Motor neuron (in vitro differentiated cells): ENCODE measurements around the gene PHLDB2. TPM values are rescaled to one million over a fixed set of nuclear protein-coding genes. Genes with fewer than 3 reads are reported as not detected.

Experiments used
- ATAC-seq, 8 experiments: fragments of 200-7000 bp; cut with Tn5 transposase; replicated peaks in 6 of 8; 2 replicates each; pipeline ENCODE4 v1.8.0; 2021; ENCODE audit warnings: mild to moderate bottlenecking in 8 of 8, moderate library complexity in 8 of 8
- H3K27ac ChIP-seq, 2 donors: fragments of 250-450 bp; sonication (Bioruptor Pico); 2 replicates each; pipeline ENCODE4 v1.9.0; 2021; ENCODE audit warnings: antibody characterized with exemption in 2 of 2, mild to moderate bottlenecking in 2 of 2, moderate library complexity in 1 of 2
- H3K4me1 ChIP-seq, 2 donors: fragments of 250-450 bp; sonication (Bioruptor Pico); replicated peaks in 1 of 2; 2 replicates each; pipeline ENCODE4 v1.6.1; 2021; ENCODE audit warnings: antibody characterized with exemption in 2 of 2, mild to moderate bottlenecking in 2 of 2, moderate library complexity in 1 of 2
- H3K4me3 ChIP-seq, 5 donors: fragments of 250-450 bp; sonication (Bioruptor Pico); 2 replicates each; pipeline ENCODE4 v1.9.0; 2021; ENCODE audit warnings: antibody characterized with exemption in 5 of 5, mild to moderate bottlenecking in 5 of 5, moderate library complexity in 4 of 5
- WGBS, 10 experiments: fragments of 450-650 bp; shearing (Covaris generic); methylation state at CpG; one replicate each; pipeline ENCODE4 v1.0.0; 2022; 5-methylcytosine and 5-hydroxymethylcytosine counted together
- in situ Hi-C, 9 experiments: fragments of 400-800 bp; cut with MboI; loops; one replicate each; pipeline ENCODE4 v1.15.0; 2021; ENCODE audit warnings: low sequenced_read_pairs in 9 of 9, low pct_unique_long_range_greater_than_20kb in 2 of 9; ENCODE audit not compliant: unreplicated experiment in 9 of 9
- total RNA-seq, 8 experiments: library from RNA; unstranded; fragments of 300-600 nt; gene quantifications; 2 replicates each; pipeline versions ENCODE4 v1.2.3 to v1.2.4, GENCODE V29; 2022

Gene PHLDB2
- total RNA-seq, 8 experiments from 2014 or later, result 2.1 to 37.1 (median 4.3) TPM

GRCh38 chr3:111943533-111943932 is 84.5 kb downstream of the PHLDB2 start:
- no peak overlapping the region for H3K4me3 ChIP-seq
- in situ Hi-C loops, result no loop called here
- H3K27ac ChIP-seq, result no peak overlapping the region
- ATAC-seq, result no peak
- WGBS, 10 experiments, result 60 to 100% (median 88%) methylated on average over 1 to 2 of the region's 2 CpGs
- H3K4me1 ChIP-seq, result peaks cover 11 to 13% of the 10 kb centered on the region in 2 donors

GRCh38 chr3:111944372-111944771 is 85.3 kb downstream of the PHLDB2 start:
- no peak overlapping the region for H3K4me3 ChIP-seq
- in situ Hi-C loops, result no loop called here
- no peak overlapping the region for H3K27ac ChIP-seq
- WGBS, 10 experiments, result 87 to 100% (median 95%) methylated on average over 2 to 4 of the region's 4 CpGs; no CpG with 5 or more reads in 4 of the 10 experiments
- peaks cover 11 to 13% of the 10 kb centered on the region in 2 donors for H3K4me1 ChIP-seq
- no peak for ATAC-seq

GRCh38 chr3:111947231-111947630 is 88.2 kb downstream of the PHLDB2 start:
- no peak overlapping the region for H3K4me3 ChIP-seq
- no peak overlapping the region for H3K27ac ChIP-seq
- peak in 7 of 8 experiments; percentile 19 to 93 (median 46) for ATAC-seq
- peaks cover 11 to 13% of the 10 kb centered on the region in 2 donors for H3K4me1 ChIP-seq
- in situ Hi-C loops, result no loop called here
- 0 to 50% (median 6%) methylated on average over 1 of the region's 1 CpG; no CpG with 5 or more reads in 2 of the 10 experiments for WGBS, 10 experiments

- peaks cover 11 to 13% of the 10 kb centered on the region in 2 donors for H3K4me1 ChIP-seq
- WGBS, 10 experiments, result 45 to 100% (median 81%) methylated on average over 2 to 9 of the region's 9 CpGs
- no peak overlapping the region for H3K4me3 ChIP-seq
- no peak overlapping the region for H3K27ac ChIP-seq
- in situ Hi-C loops, result no loop called here
- peak in 4 of 8 experiments; percentile 24 to 58 (median 38) for ATAC-seq
These were observed 89.7 kb downstream of the PHLDB2 start for GRCh38 chr3:111948786-111949185.

GRCh38 chr3:111949712-111950111 is 90.6 kb downstream of the PHLDB2 start:
- H3K4me3 ChIP-seq, result no peak overlapping the region
- H3K4me1 ChIP-seq, result peaks cover 11 to 13% of the 10 kb centered on the region in 2 donors
- no peak for ATAC-seq
- 71 to 100% (median 90%) methylated on average over 1 to 3 of the region's 3 CpGs for WGBS, 10 experiments
- in situ Hi-C loops, result loop anchor here in 6 of 9 experiments (25.0 kb wide), 1 partner anchor 237 kb away; no protein-coding TSS in a partner anchor
- H3K27ac ChIP-seq, result no peak overlapping the region

- no peak for ATAC-seq
- Histone ChIP-seq H3K4me1 (peaks cover 11 to 13% of the 10 kb centered on the region in 2 donors), H3K27ac (no peak overlapping the region), H3K4me3 (no peak overlapping the region)
- in situ Hi-C loops, result loop anchor here in 6 of 9 experiments (25.0 kb wide), 1 partner anchor 239 kb away; no protein-coding TSS in a partner anchor
- 75 to 100% (median 92%) methylated on average over 1 to 2 of the region's 2 CpGs; no CpG with 5 or more reads in 1 of the 10 experiments for WGBS, 10 experiments
These were observed 92.0 kb downstream of the PHLDB2 start for GRCh38 chr3:111951032-111951431.

GRCh38 chr3:111952086-111952485 is 93.0 kb downstream of the PHLDB2 start:
- no peak for ATAC-seq
- in situ Hi-C loops, result loop anchor here in 6 of 9 experiments (25.0 kb wide), 1 partner anchor 240 kb away; no protein-coding TSS in a partner anchor
- Histone ChIP-seq H3K4me1 (peaks cover 12 to 21% of the 10 kb centered on the region in 2 donors), H3K4me3 (no peak overlapping the region), H3K27ac (no peak overlapping the region)
- 84 to 100% (median 96%) methylated on average over 3 to 5 of the region's 5 CpGs; no CpG with 5 or more reads in 2 of the 10 experiments for WGBS, 10 experiments

GRCh38 chr3:111952866-111953450 is 93.9 kb downstream of the PHLDB2 start:
- WGBS, 10 experiments, result 17 to 100% (median 79%) methylated on average over 1 to 6 of the region's 6 CpGs; no CpG with 5 or more reads in 2 of the 10 experiments
- no peak overlapping the region for H3K27ac ChIP-seq
- in situ Hi-C loops, result loop anchor here in 6 of 9 experiments (25.0 kb wide), 1 partner anchor 241 kb away; no protein-coding TSS in a partner anchor

GRCh38 chr3:111954228-111954990 is 95.3 kb downstream of the PHLDB2 start:
- ATAC-seq, result peak in 4 of 8 experiments; percentile 50 to 86 (median 66)
- Histone ChIP-seq H3K27ac (no peak overlapping the region), H3K4me1 (peaks cover 6 to 23% of the 10 kb centered on the region in 2 donors), H3K4me3 (no peak overlapping the region)
- in situ Hi-C loops, result loop anchor here in 6 of 9 experiments (25.0 kb wide), 1 partner anchor 242 kb away; no protein-coding TSS in a partner anchor
- 17 to 72% (median 53%) methylated on average over 1 to 6 of the region's 6 CpGs for WGBS, 10 experiments

More at GRCh38 chr3:111952866-111953450, 93.9 kb downstream of the PHLDB2 start:
- H3K4me3 ChIP-seq, result no peak overlapping the region
- peak in 3 of 8 experiments; percentile 25 to 69 (median 62) for ATAC-seq
- peaks cover 7 to 24% of the 10 kb centered on the region in 2 donors for H3K4me1 ChIP-seq

GRCh38 chr3:111955876-111956275 is 96.8 kb downstream of the PHLDB2 start:
- 89 to 100% (median 100%) methylated on average over 1 of the region's 1 CpG; no CpG with 5 or more reads in 7 of the 10 experiments for WGBS, 10 experiments
- in situ Hi-C loops, result loop anchor here in 6 of 9 experiments (25.0 kb wide), 1 partner anchor 244 kb away; no protein-coding TSS in a partner anchor
- no peak overlapping the region for H3K27ac ChIP-seq
- ATAC-seq, result no peak
- H3K4me3 ChIP-seq, result no peak overlapping the region
- H3K4me1 ChIP-seq, result peaks cover 6 to 23% of the 10 kb centered on the region in 2 donors

- Histone ChIP-seq H3K4me3 (no peak overlapping the region), H3K27ac (peak overlapping the region in 1 of 2 donors; percentile 14), H3K4me1 (peaks cover 6 to 23% of the 10 kb centered on the region in 2 donors)
- 40 to 100% (median 53%) methylated on average over 1 to 3 of the region's 3 CpGs; no CpG with 5 or more reads in 2 of the 10 experiments for WGBS, 10 experiments
- in situ Hi-C loops, result loop anchor here in 6 of 9 experiments (25.0 kb wide), 1 partner anchor 244 kb away; no protein-coding TSS in a partner anchor
- no peak for ATAC-seq
These were observed 97.4 kb downstream of the PHLDB2 start for GRCh38 chr3:111956449-111956848.

GRCh38 chr3:111956995-111957734 is 98.1 kb downstream of the PHLDB2 start:
- peak in 5 of 8 experiments; percentile 65 to 88 (median 78) for ATAC-seq
- in situ Hi-C loops, result loop anchor here in 6 of 9 experiments (25.0 kb wide), 1 partner anchor 245 kb away; no protein-coding TSS in a partner anchor
- H3K27ac ChIP-seq, result no peak overlapping the region
- 0 to 89% (median 44%) methylated on average over 1 to 4 of the region's 4 CpGs for WGBS, 10 experiments
- H3K4me1 ChIP-seq, result peaks cover 6 to 23% of the 10 kb centered on the region in 2 donors
- H3K4me3 ChIP-seq, result no peak overlapping the region
